Liver (tissue), 9 donors: ENCODE data around the gene TMC1. TPM values are rescaled to one million over a fixed set of nuclear protein-coding genes. Genes with fewer than 3 reads are reported as not detected.

Experiments used
- DNase-seq: peaks from one replicate; pipeline ENCODE4 v3.0.0-alpha.2; 2017; ENCODE audit warnings: low spot score
- H3K27ac ChIP-seq, 2 donors: one replicate each; pipeline ENCODE4 v1.7.0; 2013; ENCODE audit warnings: inconsistent platforms in 2 of 2, low read length in 2 of 2, control low read depth in 1 of 2, low read depth in 1 of 2, mild to moderate bottlenecking in 1 of 2
- H3K27me3 ChIP-seq, 4 donors: one replicate each; pipeline versions ENCODE4 v1.6.1 to v1.7.0; 2013; ENCODE audit warnings: low read length in 3 of 4, inconsistent platforms in 1 of 4, mild to moderate bottlenecking in 1 of 4, moderate library complexity in 1 of 4; ENCODE audit not compliant: control insufficient read depth in 4 of 4, insufficient read depth in 4 of 4
- H3K36me3 ChIP-seq, 4 donors: one replicate each; pipeline versions ENCODE4 v1.6.1 to v1.7.0; 2013; ENCODE audit warnings: low read length in 3 of 4, mild to moderate bottlenecking in 3 of 4, low read depth in 1 of 4, moderate library complexity in 1 of 4; ENCODE audit not compliant: control insufficient read depth in 4 of 4, insufficient read depth in 3 of 4
- H3K4me1 ChIP-seq, 4 donors: one replicate each; pipeline versions ENCODE4 v1.6.1 to v1.7.0; 2013; ENCODE audit warnings: low read length in 3 of 4, mild to moderate bottlenecking in 3 of 4, moderate library complexity in 1 of 4; ENCODE audit not compliant: control insufficient read depth in 4 of 4, insufficient read depth in 4 of 4
- H3K4me3 ChIP-seq, 3 donors: one replicate each; pipeline versions ENCODE4 v1.6.1 to v1.7.0; 2013; ENCODE audit warnings: low read length in 3 of 3, control low read depth in 1 of 3, low read depth in 1 of 3, mild to moderate bottlenecking in 1 of 3
- H3K9ac ChIP-seq, 2 donors: one replicate each; pipeline ENCODE4 v1.7.0; 2013; ENCODE audit warnings: low read length in 2 of 2, mild to moderate bottlenecking in 2 of 2, moderate library complexity in 2 of 2, control low read depth in 1 of 2, low read depth in 1 of 2
- H3K9me3 ChIP-seq, 4 donors: one replicate each; pipeline versions ENCODE4 v1.6.1 to v1.7.0; 2013; ENCODE audit warnings: low read length in 3 of 4; ENCODE audit not compliant: control insufficient read depth in 4 of 4
- ATF3 ChIP-seq: IDR thresholded peaks from 2 replicates; pipeline ENCODE4 v1.6.1; 2016; ENCODE audit warnings: antibody characterized with exemption
- EGR1 ChIP-seq, 2 donors: IDR thresholded peaks; 2 replicates each; pipeline ENCODE4 v1.6.1; 2016 to 2018; ENCODE audit warnings: antibody characterized with exemption in 2 of 2, low read depth in 2 of 2
- GABPA ChIP-seq, 2 donors: IDR thresholded peaks in 1 of 2; conservative IDR thresholded peaks in 1 of 2; 2 replicates each; pipeline ENCODE4 v1.6.1; 2016; ENCODE audit warnings: antibody characterized with exemption in 2 of 2, mild to moderate bottlenecking in 1 of 2, moderate library complexity in 1 of 2
- HNF4G ChIP-seq: IDR thresholded peaks from 2 replicates; pipeline ENCODE4 v1.6.1; 2016; ENCODE audit warnings: antibody characterized with exemption
- NR2F2 ChIP-seq: IDR thresholded peaks from 2 replicates; pipeline ENCODE4 v1.6.1; 2016; ENCODE audit warnings: antibody characterized with exemption
- RAD21 ChIP-seq, 2 donors: IDR thresholded peaks; 2 replicates each; pipeline ENCODE4 v1.6.1; 2016; ENCODE audit warnings: antibody characterized with exemption in 2 of 2, mild to moderate bottlenecking in 2 of 2
- RXRA ChIP-seq, 2 donors: IDR thresholded peaks; 2 replicates each; pipeline ENCODE4 v1.6.1; 2017 to 2018; ENCODE audit warnings: antibody characterized with exemption in 2 of 2, mild to moderate bottlenecking in 1 of 2
- WGBS: extraction: QIAGEN DNeasy Blood & Tissue Kit; methylation state at CpG from one replicate; pipeline ENCODE4 v1.1.7; 2013; 5-methylcytosine and 5-hydroxymethylcytosine counted together
- polyA plus RNA-seq, 2 donors: library from polyadenylated mRNA; stranded (reverse) in 1 of 2; unstranded in 1 of 2; fragments of 200-250 nt in 1 of 2; fragments of >200 nt in 1 of 2; fragmentation: Nextera tagmentation in 1 of 2; extraction: Ambion mirVana in 1 of 2; gene quantifications; one replicate each; pipeline versions ENCODE4 v1.2.1 to v1.2.3, GENCODE V29; 2013 to 2015
- total RNA-seq, 2 donors: library from RNA; depleted of rRNA; stranded (reverse); fragments of >200 nt; gene quantifications; one replicate each; pipeline ENCODE4 v1.2.3, GENCODE V29; 2014
- TF ChIP-seq, protein P1 (sequence below): IDR thresholded peaks from 2 replicates; pipeline ENCODE4 v1.6.1; 2016; ENCODE audit warnings: antibody characterized with exemption
- TF ChIP-seq, protein P2 (sequence below): IDR thresholded peaks from 2 replicates; pipeline ENCODE4 v1.6.1; 2016; ENCODE audit warnings: antibody characterized with exemption, mild to moderate bottlenecking
- TF ChIP-seq, protein P3 (sequence below): fragments of 150-350 bp; IDR thresholded peaks from 2 replicates; pipeline ENCODE4 v1.5.1; 2017; ENCODE audit warnings: improper control_type of control experiment, low read depth, low read length; ENCODE audit not compliant: missing input control
- donor health status: healthy.
- donor health status: healthy.
- donor health status: healthy.
- donor health status: healthy.
- donor health status: healthy.

TMC1 gene
- total and polyA plus RNA-seq, 4 donors = 0.09 TPM; not detected in 3

DNA sequence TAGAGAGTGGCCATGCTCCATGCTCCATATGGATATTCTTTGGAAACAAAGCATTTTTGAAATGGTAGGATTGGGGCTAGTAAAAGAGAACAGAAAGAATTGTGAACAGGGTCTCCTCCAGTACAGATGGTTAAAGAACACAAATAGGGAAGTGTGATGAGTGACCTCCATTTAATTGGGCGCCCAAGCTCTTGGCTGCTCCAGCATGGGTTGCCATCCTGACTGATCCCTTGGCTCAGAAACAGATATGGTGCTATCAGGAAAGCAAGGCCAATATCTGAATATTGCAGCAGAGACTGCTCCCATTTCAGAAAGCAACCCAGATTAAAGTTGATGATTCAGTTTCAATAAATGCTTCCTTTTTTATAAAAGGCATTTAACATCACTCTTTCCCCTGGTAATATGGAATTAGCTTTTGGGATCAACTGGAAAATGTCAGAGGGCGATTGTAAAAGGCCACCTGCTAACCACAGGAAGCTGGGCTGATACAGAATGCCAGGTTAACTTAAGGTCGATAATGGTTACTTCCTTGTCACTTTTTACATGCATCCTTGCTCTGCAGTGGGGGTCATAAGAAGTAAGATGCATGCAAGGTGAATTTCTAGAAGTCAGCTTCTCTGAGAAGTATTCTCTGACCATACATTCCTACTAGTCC, 52.9 kb downstream of the TMC1 start (continued):
- TF ChIP-seq GABPA (IDR thresholded peaks at IDR 0.05 in 1 of 2, conservative IDR thresholded peaks at IDR 0.05 in 1 of 2) = no peak

- no peak for TF ChIP-seq RAD21 (IDR thresholded peaks at IDR 0.05)
- Histone ChIP-seq H3K36me3 (no peaks in the 10 kb centered on the region), H3K9me3 (no peaks in the 10 kb centered on the region), H3K4me1 (peaks cover 0 to 8% (median 3%) of the 10 kb centered on the region in 4 donors), H3K4me3 (no peak overlapping the region), H3K27ac (no peak overlapping the region), H3K9ac (no peak overlapping the region), H3K27me3 (no peaks in the 10 kb centered on the region)
- 78% methylated on average over 2 of the region's 2 CpGs for WGBS
- DNase-seq = no peak
Observed at GRCh38 chr9:72575666-72576065, 54.3 kb downstream of the TMC1 start.

- Histone ChIP-seq H3K4me3 (no peak overlapping the region), H3K27ac (no peak overlapping the region), H3K27me3 (no peaks in the 10 kb centered on the region), H3K9ac (no peak overlapping the region), H3K4me1 (peaks cover 0 to 8% (median 3%) of the 10 kb centered on the region in 4 donors), H3K9me3 (no peaks in the 10 kb centered on the region), H3K36me3 (no peaks in the 10 kb centered on the region)
- WGBS = 89% methylated on average over 2 of the region's 2 CpGs
- no peak for DNase-seq
- TF ChIP-seq, protein P1, sequence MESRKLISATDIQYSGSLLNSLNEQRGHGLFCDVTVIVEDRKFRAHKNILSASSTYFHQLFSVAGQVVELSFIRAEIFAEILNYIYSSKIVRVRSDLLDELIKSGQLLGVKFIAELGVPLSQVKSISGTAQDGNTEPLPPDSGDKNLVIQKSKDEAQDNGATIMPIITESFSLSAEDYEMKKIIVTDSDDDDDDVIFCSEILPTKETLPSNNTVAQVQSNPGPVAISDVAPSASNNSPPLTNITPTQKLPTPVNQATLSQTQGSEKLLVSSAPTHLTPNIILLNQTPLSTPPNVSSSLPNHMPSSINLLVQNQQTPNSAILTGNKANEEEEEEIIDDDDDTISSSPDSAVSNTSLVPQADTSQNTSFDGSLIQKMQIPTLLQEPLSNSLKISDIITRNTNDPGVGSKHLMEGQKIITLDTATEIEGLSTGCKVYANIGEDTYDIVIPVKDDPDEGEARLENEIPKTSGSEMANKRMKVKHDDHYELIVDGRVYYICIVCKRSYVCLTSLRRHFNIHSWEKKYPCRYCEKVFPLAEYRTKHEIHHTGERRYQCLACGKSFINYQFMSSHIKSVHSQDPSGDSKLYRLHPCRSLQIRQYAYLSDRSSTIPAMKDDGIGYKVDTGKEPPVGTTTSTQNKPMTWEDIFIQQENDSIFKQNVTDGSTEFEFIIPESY = no peak
- TF ChIP-seq HNF4G (no peak), RXRA (IDR thresholded peaks at IDR 0.05) (no peak), ATF3 (no peak), NR2F2 (no peak), EGR1 (IDR thresholded peaks at IDR 0.05; ENCODE audit: low read depth in 2 of 2) (no peak)
- TF ChIP-seq, protein P2, sequence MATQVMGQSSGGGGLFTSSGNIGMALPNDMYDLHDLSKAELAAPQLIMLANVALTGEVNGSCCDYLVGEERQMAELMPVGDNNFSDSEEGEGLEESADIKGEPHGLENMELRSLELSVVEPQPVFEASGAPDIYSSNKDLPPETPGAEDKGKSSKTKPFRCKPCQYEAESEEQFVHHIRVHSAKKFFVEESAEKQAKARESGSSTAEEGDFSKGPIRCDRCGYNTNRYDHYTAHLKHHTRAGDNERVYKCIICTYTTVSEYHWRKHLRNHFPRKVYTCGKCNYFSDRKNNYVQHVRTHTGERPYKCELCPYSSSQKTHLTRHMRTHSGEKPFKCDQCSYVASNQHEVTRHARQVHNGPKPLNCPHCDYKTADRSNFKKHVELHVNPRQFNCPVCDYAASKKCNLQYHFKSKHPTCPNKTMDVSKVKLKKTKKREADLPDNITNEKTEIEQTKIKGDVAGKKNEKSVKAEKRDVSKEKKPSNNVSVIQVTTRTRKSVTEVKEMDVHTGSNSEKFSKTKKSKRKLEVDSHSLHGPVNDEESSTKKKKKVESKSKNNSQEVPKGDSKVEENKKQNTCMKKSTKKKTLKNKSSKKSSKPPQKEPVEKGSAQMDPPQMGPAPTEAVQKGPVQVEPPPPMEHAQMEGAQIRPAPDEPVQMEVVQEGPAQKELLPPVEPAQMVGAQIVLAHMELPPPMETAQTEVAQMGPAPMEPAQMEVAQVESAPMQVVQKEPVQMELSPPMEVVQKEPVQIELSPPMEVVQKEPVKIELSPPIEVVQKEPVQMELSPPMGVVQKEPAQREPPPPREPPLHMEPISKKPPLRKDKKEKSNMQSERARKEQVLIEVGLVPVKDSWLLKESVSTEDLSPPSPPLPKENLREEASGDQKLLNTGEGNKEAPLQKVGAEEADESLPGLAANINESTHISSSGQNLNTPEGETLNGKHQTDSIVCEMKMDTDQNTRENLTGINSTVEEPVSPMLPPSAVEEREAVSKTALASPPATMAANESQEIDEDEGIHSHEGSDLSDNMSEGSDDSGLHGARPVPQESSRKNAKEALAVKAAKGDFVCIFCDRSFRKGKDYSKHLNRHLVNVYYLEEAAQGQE = no peak
- TF ChIP-seq, protein P3, sequence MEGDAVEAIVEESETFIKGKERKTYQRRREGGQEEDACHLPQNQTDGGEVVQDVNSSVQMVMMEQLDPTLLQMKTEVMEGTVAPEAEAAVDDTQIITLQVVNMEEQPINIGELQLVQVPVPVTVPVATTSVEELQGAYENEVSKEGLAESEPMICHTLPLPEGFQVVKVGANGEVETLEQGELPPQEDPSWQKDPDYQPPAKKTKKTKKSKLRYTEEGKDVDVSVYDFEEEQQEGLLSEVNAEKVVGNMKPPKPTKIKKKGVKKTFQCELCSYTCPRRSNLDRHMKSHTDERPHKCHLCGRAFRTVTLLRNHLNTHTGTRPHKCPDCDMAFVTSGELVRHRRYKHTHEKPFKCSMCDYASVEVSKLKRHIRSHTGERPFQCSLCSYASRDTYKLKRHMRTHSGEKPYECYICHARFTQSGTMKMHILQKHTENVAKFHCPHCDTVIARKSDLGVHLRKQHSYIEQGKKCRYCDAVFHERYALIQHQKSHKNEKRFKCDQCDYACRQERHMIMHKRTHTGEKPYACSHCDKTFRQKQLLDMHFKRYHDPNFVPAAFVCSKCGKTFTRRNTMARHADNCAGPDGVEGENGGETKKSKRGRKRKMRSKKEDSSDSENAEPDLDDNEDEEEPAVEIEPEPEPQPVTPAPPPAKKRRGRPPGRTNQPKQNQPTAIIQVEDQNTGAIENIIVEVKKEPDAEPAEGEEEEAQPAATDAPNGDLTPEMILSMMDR = no peak
Observed at GRCh38 chr9:72576087-72576486, 54.7 kb downstream of the TMC1 start.
